NK-92 treated with Interleukin-12 subunit alpha and Interleukin-12 subunit beta, amount 100 ng/mL, for 24 hours (cell line): ENCODE data around the gene P3H3.

Experiments used
- DNase-seq: peaks from one replicate; lab custom pipeline; 2025; lab: John Stamatoyannopoulos, UW

Gene P3H3, protein sequence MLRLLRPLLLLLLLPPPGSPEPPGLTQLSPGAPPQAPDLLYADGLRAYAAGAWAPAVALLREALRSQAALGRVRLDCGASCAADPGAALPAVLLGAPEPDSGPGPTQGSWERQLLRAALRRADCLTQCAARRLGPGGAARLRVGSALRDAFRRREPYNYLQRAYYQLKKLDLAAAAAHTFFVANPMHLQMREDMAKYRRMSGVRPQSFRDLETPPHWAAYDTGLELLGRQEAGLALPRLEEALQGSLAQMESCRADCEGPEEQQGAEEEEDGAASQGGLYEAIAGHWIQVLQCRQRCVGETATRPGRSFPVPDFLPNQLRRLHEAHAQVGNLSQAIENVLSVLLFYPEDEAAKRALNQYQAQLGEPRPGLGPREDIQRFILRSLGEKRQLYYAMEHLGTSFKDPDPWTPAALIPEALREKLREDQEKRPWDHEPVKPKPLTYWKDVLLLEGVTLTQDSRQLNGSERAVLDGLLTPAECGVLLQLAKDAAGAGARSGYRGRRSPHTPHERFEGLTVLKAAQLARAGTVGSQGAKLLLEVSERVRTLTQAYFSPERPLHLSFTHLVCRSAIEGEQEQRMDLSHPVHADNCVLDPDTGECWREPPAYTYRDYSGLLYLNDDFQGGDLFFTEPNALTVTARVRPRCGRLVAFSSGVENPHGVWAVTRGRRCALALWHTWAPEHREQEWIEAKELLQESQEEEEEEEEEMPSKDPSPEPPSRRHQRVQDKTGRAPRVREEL

DNA sequence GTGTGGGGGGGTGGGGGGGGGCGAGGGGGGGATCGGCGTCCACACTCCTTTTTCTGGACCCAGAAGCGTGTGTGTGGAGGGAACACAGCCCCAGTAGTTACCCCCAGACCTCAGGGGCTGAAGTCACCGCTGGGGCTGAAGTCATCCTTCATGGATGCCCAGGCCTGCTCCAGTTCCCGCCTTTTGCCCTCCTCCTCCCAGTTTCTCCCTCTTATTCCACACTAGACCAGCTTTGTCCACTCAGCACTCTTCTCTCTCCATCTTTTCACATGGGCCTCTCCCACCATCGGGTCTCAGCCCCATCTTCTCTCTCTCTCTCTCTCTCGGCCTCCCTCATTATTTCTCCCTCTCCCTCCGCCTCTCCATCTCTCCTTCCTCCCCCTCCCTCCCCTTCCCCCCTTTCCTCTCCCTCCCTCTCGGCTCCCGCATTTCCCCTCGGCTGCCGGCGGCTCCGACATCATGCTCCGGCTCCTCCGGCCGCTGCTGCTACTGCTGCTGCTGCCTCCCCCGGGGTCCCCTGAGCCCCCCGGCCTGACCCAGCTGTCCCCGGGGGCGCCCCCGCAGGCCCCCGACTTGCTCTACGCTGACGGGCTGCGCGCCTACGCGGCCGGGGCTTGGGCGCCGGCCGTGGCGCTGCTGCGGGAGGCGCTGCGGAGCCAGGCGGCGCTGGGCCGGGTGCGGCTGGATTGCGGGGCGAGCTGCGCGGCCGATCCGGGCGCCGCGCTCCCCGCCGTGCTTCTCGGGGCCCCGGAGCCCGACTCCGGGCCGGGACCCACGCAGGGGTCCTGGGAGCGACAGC is at the start of gene P3H3:
TSS of gene P3H3 (plus strand) at position 426 of the 799 bp plus-strand sequence. CDS start at position 460, 34 bp downstream.
- DNase-seq: no peak

DNA sequence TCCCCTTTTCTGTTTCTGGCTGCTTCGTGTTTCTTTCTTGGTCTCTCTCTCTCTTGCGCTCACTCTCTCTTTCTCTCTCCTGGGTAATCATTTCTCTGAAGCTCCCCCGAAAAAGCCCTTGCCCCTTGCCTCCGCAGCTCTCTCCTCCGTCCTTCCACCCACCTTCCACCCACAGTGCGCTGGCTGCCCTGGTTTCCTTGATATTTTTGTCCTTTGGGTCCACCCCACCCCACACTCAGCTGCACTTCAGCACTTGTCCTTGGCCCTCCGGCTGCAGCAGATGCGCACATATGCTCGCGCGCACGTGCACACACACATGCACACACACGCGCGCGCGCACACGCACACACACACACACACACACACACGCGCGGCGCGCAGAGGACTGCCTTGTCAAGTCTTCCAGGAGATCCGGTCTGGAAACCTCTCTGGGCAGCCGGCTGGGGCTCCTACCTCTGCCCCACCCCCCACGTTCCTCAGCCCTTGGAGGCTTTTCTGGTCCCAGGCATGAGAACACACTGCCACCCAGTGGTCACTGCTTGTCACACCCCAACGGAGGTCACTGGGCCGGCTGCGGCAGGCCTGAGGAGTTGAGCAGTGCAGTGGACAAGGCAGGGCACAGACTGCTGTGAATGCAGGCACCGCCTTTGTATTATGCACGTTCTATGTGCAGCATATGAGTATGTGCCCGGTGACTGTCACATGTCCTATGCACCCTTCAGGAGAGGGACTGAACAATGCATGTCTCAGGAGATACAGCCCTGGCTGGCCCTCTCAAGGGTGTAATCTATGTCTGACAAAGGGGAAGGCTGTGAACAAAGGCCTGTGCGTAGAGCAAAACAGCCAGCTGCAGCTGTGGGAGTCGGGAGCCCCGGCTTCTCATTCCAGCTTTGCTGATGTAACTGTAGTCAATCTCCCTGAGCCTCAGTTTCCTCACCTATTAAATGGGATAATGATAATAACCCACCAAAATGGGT is 49.3 kb upstream of the P3H3 start:
- peak; percentile 55 for DNase-seq

DNA sequence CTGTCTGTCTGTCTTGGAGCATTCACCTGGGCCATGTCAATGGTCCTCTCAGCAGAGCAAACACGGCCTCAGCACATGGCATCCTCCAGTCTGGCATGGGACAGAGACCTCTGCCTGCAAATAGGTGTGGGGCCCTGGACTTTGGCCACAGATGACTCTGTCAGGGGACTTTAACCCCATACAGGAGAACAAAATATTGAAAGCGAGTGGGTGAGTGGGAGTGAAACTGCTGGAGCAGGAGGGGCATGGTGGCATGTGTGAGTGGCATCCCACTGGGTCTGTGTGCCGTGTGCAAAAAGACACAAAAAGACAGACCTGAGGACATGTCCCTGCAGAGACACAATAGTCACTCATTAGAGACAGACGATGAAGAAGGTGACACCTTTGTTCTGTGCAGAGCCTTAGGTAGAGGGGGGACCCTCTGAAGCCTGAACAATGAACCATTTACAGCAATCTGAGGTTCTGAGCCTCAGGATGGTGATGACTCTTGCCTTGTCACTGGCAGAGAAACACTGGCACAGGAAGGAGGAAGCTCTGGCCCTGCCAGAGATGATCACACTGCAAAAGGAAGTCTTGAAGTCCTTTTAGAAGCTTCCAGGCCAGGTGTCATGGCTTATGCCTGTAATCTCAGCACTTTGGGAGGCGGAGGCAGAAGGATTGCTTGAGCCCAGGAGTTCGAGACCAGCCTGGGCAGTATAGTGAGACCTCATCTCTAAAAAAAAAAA is 48.3 kb upstream of the P3H3 start:
- DNase-seq: no peak

DNA sequence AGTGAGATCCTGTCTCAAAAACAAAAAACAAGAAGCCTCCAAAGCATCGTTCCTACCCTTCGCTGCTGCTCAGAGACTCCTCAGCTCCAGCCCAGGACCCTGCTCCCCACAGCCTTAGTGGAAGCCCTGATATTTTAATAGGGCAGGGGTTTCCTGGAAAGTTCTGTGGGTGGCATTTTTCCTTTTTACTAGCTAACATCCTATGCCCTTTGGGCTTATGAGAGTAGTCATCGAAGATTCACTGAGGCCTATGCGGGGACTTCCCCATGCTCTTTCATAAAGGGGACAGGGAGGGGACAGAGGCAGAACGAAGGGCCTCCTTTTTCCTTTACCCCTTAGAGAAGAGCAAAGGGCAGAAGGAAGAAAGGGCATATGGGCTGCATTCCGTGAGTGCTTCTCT is 47.6 kb upstream of the P3H3 start:
- DNase-seq: no peak

DNA sequence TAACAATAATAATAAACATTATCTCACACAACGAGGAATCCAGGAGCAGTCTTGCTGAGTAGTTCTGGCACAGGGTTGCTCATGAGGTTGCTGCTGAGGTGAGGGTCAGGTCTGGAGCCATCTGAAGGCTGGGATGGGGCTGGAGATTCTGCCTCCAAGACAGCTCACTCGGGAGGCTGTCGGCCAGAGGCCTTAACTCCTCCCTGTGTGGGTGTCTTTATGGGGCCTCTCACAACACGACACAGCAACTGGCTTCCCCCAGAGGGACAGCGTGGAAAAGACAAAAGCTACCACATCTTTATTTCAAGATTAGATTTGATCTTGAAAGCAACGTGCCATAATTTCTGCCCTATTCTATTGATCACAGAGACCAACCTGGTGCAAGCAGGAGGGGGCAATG is 46.1 kb upstream of the P3H3 start:
- no peak for DNase-seq

DNA sequence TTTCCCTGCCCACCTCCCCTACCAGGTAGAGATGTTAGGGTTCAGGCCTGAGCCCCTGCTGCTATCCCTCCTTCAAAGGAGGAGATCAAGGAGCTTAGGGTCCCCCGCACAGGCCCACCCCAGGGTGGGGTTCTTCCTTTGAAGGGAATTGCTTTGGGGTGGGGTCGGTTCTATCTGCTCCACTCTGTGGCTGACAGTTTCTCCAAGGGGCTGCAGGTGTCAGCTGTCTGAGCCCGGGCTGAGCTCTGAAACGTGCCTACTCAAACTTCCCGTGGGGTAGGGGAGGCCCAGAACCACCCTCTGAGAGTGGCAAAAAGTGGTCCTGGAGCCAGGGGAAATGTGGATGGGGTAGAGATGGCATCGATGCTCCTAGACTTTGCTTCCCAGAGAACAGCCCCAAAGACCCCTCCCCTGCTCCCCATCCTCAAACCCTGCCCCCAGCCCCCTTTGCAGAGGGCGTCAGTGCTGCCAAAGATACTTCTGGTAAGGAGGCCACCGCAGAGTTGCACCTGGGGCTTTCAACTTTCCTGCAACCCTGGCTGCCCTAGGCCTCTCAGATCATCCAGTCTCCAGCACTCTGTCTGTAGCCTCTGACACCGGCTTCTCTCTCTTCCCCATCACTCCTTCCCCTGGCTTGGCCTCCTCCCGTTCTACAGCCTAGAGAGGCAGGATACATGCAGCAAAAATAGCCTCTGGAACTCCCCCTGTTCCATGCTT is 45.2 kb upstream of the P3H3 start:
- DNase-seq: no peak

DNA sequence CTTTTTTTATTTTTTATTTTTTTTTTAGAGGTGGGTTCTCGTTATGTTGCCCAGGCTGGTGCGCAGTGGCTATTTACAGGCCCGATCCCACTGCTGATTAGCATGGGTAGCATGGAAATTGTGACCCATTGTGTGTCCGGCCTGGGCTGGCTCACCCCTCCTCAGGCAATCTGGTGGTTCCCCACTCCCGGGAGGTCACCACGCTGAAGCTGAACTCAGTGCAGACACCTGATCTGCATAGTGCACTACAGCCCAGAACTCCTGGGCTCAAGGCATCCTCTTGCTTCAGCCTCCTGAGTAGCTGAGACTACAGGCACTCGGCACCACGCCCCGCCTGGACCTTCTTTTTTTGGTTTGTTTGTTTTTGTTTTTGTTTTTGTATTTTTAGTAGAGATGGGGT is 44.4 kb upstream of the P3H3 start:
- DNase-seq: no peak

DNA sequence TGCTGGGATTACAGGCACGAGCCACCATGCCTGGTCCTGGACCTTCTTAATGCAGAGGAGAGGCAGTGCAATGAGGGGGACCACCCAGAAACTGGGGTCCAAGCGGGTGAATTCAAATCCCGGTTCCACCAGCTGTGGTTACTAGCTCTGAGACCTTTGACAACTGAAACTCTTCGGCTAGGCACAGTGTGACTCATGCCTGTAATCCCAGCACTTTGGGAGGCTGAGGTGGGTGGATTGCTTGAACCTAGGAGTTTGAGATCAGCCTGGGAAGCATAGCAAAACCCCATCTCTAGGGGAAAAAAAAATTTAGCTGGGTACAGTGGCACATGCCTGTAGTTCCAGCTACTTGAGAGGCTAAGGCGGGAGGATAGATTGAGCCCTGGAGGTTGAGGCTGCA is 43.9 kb upstream of the P3H3 start:
- DNase-seq: no peak

DNA sequence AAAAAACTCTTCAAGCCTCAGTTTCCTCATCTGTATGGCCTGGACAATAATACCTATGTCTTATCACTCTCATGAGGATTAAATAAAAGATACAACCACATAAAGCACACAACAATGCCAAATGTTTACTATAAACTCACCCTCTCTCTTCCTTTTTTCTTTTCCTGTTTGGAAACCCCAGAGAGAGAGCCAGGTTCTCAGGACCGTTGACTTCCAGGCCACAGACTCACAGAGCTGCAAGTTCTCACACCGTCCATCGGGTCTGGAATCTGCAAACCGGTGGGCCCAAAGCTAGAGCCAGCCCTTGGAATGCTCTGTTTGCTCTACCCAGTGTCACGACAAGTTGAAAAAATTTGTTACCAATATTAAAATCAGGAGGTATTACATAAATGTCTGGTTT is 43.4 kb upstream of the P3H3 start:
- DNase-seq: no peak

DNA sequence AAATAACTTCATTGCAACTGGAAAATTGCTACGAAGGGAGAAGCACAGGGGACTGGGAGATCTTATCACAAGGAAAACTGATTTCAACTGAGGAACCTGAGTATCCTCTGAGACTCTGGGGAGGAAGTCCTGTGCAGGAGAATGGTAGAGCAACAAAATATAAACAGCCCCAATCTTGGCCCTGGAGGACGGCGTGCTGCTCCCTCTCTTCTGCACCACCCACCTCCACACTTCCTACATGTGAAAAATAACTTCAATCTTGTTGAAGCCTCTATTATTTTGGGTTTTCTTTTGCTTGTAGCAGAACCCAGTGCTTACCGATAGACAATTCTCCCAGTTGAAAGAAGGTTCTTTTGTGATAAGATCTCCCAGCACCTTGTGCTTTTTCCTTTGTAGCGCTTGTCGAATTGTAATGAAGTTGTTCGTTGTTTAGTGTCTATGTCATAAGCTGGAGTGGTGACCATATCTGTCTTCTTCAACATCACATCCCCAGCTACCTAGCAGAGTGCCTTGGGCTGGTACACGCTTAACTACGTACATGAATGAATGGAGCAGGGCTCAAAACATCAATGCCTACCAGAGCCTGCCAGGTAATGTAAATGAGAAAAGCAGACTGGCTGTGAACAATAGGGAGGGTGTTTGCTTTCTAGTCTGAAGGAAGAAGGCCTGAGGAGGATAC is 41.7 kb upstream of the P3H3 start:
- DNase-seq: no peak

DNA sequence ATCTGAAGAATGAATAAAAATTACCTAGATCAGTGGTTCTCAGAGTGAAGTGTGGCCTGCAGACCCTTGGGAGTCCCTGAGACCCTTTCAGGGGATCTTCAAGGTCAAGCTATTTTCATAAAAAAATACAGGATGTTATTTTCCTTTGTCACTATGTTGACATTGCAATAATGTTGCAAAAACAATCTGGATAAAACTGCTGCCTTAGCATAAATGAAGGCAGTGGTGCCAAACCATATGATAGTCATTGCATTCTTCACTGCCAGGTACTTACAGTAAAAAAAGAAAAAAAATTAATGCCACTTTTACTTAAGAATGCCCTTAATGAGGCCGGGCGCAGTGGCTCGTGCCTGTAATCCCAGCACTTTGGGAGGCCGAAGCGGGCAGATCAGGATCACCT is 40.9 kb upstream of the P3H3 start:
- no peak for DNase-seq

DNA sequence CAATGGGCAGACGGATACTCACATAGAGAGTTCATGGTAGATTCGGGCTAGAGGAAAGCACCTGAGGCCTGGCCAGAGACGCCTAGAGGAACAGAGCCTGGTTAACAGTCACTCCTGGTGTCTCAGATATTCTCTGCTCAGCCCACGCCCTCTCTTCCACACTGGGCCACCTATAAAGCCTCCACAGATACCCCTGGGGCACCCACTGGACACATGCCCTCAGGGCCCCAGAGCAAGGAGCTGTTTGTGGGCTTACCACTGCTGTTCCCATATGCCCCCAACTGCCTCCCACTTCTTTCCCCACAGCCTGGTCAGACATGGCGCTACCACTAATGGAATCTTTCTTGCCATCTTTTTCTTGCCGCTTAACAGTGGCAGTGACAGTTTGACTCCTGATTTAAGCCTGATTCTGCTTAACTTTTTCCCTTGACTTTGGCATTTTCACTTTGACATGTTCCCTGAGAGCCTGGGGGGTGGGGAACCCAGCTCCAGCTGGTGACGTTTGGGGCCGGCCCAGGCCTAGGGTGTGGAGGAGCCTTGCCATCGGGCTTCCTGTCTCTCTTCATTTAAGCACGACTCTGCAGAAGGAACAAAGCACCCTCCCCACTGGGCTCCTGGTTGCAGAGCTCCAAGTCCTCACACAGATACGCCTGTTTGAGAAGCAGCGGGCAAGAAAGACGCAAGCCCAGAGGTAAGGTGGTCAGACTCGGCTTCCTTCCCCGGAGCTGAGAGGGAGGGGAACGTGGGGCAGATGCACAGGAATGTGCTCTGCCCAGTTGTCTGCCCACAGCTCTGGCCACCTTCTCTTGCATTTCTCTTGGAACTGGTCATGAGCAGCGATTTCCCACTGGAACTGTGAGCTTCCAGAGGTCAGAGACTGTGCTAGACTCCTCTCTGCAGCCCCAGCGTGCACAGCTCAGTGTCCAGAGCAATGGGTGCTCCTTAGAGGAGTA is 39.0 kb upstream of the P3H3 start, which contains the start of gene CD4:
TSS of gene CD4 (plus strand) at position 557 of the 953 bp plus-strand sequence. CDS start 10,611 bp downstream, outside the sequence.
- no peak for DNase-seq

DNA sequence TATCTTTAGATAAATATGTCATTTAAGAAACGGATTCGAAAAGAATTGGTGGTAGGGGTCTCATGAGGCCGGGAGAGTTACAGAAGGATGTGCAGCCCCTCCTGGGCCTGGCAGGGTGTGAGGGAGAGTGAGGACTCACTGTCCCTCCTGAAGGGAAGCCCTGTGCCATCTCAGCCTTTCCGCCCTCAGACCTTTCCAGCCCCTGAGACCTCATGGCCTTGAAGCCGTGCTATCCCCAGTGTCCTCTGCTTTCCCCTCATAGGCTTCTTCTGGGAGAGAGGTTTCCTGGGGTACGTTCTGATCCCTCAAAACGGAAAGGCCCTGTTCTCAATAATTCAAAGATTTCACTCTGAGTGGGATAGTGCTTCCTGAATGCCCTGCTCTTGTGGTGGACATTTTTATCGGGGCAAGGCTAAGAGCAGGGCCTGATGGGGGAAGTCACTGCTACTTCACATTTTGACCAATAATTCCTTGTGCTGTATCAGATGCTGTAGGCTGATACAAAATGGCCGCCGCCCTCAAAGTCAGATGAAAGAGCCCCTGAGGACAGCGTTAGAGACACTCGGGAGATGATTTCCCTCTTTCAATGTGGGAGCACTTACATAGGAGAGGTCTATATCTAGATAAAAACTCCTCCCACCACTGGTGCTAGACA is 37.6 kb upstream of the P3H3 start:
- no peak for DNase-seq

DNA sequence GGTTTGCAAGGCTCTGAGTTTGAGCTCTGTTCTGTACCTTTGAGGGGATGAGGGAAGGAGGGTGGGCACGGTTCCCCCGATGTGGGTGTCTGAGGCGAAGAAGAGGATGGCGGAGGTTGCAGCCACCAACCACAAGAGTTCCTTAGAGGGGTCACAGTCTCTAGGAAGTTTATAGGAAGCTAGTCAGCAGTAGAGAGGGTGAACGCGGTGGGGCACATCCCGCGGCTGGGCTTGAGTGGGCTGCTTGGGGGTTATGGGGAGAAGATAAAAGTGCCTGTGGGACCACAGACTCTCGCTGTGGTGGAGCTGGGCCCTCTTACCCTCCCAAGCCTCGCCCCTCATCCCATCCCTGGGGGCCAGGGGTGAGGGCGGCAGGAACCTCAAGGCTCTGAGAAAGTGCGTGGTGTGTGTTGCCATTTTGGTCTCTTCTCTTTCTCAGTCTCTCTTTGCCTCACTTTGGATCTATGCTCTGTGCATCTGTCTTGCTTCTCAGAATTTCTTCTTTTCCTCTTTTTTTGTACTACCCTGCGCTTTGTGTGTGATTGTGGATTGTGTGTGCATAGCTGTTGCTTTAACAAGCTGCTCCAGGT is 36.2 kb upstream of the P3H3 start:
- no peak for DNase-seq

DNA sequence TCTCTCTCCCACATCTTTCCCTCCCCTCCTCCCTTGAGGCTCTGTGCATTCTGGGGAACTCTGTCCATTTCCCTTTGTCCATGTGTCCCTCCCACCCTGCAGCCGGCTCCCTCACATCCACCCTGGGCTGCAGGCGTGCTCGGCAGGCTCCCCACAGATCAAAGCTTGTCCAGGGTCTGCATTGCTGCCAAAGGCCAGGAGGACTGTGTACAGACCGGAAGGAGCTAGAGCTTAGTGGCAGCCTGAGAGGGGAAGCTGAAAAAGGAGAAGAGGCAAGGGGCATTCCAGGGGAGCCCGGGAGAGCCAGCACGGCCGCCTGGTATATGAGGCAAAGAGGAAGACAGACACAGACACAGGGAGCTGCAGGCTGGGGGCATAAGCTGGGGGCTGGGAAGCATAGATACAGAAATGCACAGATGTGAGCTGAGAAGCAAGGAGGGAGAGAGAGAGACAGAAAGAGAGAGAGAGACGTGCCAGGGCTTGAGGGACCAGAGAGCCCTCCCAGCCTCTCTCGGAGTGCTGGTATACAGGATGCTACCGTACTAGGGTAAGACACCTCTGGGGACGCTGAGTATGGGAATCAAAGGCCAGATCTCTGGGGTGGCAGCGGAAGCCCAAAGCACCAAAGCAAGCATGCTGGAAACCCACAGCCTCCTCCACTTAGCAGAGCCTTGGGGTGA is 35.5 kb upstream of the P3H3 start:
- DNase-seq: no peak

DNA sequence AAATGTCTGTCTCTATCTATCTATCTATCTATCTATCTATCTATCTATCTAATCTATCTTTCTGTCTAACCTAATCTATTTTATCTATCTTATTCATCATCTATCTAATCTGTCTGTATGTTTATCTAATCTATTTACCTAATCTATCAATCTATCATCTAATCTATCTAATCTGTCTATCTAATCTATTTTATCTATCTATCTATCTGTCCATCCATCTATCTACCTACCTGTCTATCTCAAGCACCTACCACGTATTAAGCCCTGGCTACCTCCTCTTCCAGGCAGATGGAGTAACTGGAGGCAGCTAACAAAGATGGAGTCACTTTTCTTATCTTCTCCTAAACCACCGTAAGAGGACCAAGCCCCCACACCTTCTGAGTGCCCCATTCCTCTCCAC is 33.1 kb upstream of the P3H3 start:
- no peak for DNase-seq

DNA sequence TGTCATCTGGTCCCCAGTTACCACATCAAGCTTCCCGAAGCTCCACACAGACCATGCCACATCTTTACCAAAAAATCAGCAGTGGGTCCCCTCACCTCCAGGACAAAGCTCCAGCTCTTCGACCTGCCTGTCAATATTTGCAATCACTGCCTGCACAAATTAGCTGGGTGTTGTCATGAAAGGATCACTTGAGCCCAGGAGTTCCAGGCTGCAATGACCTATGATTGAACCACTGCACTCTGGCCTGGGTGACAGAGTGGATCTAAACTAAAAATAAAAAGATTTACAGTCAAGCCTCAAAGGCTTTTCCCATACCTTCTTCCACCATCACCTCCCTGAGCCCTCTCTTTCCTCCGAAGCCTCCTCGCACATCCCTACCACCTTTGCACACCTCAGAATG is 31.6 kb upstream of the P3H3 start:
- no peak for DNase-seq
